A549 (cell line): ENCODE measurements around the gene CLEC16A. TPM values are rescaled to one million over a fixed set of nuclear protein-coding genes. Genes with fewer than 3 reads are reported as not detected.

ENCODE experiments used
- ATAC-seq, 2 experiments: fragments of 200-7000 bp in 1 of 2; fragments of >200 bp in 1 of 2; cut with Nextera tagmentation in 1 of 2; cut with Tn5 transposase in 1 of 2; 3 replicates each; pipeline versions ENCODE4 v1.8.0 to v1.9.1; 2018 to 2020; ENCODE audit warnings: mild to moderate bottlenecking in 1 of 2, moderate library complexity in 1 of 2
- CTCF ChIA-PET: fragments of 300-600 bp; sonication (Branson Sonifier 250); formaldehyde crosslinking; extraction: SDS; loops from one replicate; lab custom pipeline; 2021; ENCODE audit warnings: antibody characterized with exemption, inconsistent platforms; lab: Yijun Ruan, JAX
- POLR2A ChIA-PET: fragments of 350-600 bp; formaldehyde crosslinking; extraction: SDS; loops from one replicate; lab custom pipeline; 2021; ENCODE audit warnings: antibody characterized with exemption, inconsistent platforms; lab: Yijun Ruan, JAX
- DNase-seq, 2 experiments: peaks; one replicate each; pipeline versions ENCODE4 v3.0.0 to v3.0.0-alpha.2; 2011 to 2016; ENCODE audit warnings: low read depth in 1 of 2, low spot score in 1 of 2
- FAIRE-seq: peaks from 2 replicates; lab custom pipeline; 2011; peaks lifted over from hg19 to GRCh38; lab: Jason Lieb, UNC
- H3K27ac ChIP-seq, 2 experiments: fragments of >200 bp; sonication (Bioruptor Twin); formaldehyde crosslinking; 3 replicates each; pipeline ENCODE4 v1.5.1; 2016 to 2017
- H3K4me1 ChIP-seq: fragments of >200 bp; sonication (Bioruptor Twin); formaldehyde crosslinking; 3 replicates; pipeline ENCODE4 v1.6.1; 2016
- H3K4me2 ChIP-seq: fragments of >200 bp; sonication (Bioruptor Twin); formaldehyde crosslinking; 3 replicates; pipeline ENCODE4 v1.6.1; 2016
- H3K4me3 ChIP-seq: fragments of >200 bp; sonication (Bioruptor Twin); formaldehyde crosslinking; 3 replicates; pipeline ENCODE4 v1.5.1; 2016
- H3K9me3 ChIP-seq: fragments of >200 bp; sonication (Bioruptor Twin); formaldehyde crosslinking; 3 replicates; pipeline ENCODE4 v1.6.1; 2016
- CBX8 ChIP-seq: fragments of 200-600 bp; sonication (generic); IDR thresholded peaks from 2 replicates; pipeline ENCODE4 v1.6.1; 2016
- CHD2 ChIP-seq: fragments of 150-350 bp; IDR thresholded peaks from 2 replicates; pipeline ENCODE4 v1.6.1; 2014; ENCODE audit warnings: low read length; ENCODE audit not compliant: partially characterized antibody
- CHD4 ChIP-seq: fragments of 200-600 bp; sonication (generic); IDR thresholded peaks from 2 replicates; pipeline ENCODE4 v1.6.1; 2016; ENCODE audit warnings: antibody characterized with exemption, mild to moderate bottlenecking, borderline replicate concordance
- EHF ChIP-seq: fragments of 250-450 bp; sonication (Bioruptor Pico); IDR thresholded peaks from 2 replicates; pipeline ENCODE4 v1.5.0; 2020; ENCODE audit warnings: mild to moderate bottlenecking
- EP300 ChIP-seq, 2 experiments: fragments of >200 bp; sonication (Bioruptor Twin); formaldehyde crosslinking; IDR thresholded peaks; 2 replicates in 1 of 2; 3 replicates in 1 of 2; pipeline ENCODE4 v1.6.1; 2016 to 2017
- FOXS1 ChIP-seq: fragments of 250-450 bp; sonication (Bioruptor Pico); IDR thresholded peaks from 2 replicates; pipeline ENCODE4 v1.5.0; 2020; ENCODE audit warnings: mild to moderate bottlenecking, moderate library complexity
- GATA3 ChIP-seq: IDR thresholded peaks from 2 replicates; pipeline ENCODE4 v1.6.1; 2012; ENCODE audit warnings: borderline replicate concordance
- HEYL ChIP-seq: fragments of 250-450 bp; sonication (Bioruptor Pico); IDR thresholded peaks from 2 replicates; pipeline ENCODE4 v1.8.0; 2021; ENCODE audit warnings: mild to moderate bottlenecking, moderate library complexity
- HOXA7 ChIP-seq: fragments of 250-450 bp; sonication (Bioruptor Pico); IDR thresholded peaks from 2 replicates; pipeline ENCODE4 v1.5.0; 2020; ENCODE audit warnings: mild to moderate bottlenecking, moderate library complexity
- HOXB13 ChIP-seq: fragments of 250-450 bp; sonication (Bioruptor Pico); IDR thresholded peaks from 2 replicates; pipeline ENCODE4 v1.5.0; 2020; ENCODE audit warnings: low read depth, mild to moderate bottlenecking, moderate library complexity
- JUNB ChIP-seq: fragments of >200 bp; sonication (Bioruptor Twin); formaldehyde crosslinking; IDR thresholded peaks from 2 replicates; pipeline ENCODE4 v1.6.1; 2016
- KDM5A ChIP-seq: fragments of 200-600 bp; sonication (generic); IDR thresholded peaks from 2 replicates; pipeline ENCODE4 v1.6.1; 2016; ENCODE audit warnings: antibody characterized with exemption, mild to moderate bottlenecking
- MYC ChIP-seq: IDR thresholded peaks from 2 replicates; pipeline ENCODE4 v1.6.1; 2012; ENCODE audit warnings: mild to moderate bottlenecking, inconsistent platforms, low read length, improper control_type of control experiment, borderline replicate concordance
- NFE2L2 ChIP-seq: fragments of 150-350 bp; conservative IDR thresholded peaks from 2 replicates; pipeline ENCODE4 v1.6.1; 2014; ENCODE audit warnings: low read length
- NPAS2 ChIP-seq: fragments of 250-450 bp; sonication (Bioruptor Pico); IDR thresholded peaks from 2 replicates; pipeline ENCODE4 v1.8.0; 2022; ENCODE audit warnings: mild to moderate bottlenecking, moderate library complexity, borderline replicate concordance
- NR3C1 ChIP-seq: fragments of >200 bp; sonication (Bioruptor Twin); formaldehyde crosslinking; IDR thresholded peaks from 3 replicates; pipeline ENCODE4 v1.6.1; 2017
- PHF8 ChIP-seq: fragments of 200-600 bp; sonication (generic); IDR thresholded peaks from 2 replicates; pipeline ENCODE4 v1.6.1; 2016; ENCODE audit warnings: low read depth, mild to moderate bottlenecking, antibody characterized with exemption, moderate library complexity, borderline replicate concordance
- POLR2AphosphoS2 ChIP-seq: conservative IDR thresholded peaks from 2 replicates; pipeline ENCODE4 v1.6.1; 2012; ENCODE audit warnings: low read length, improper control_type of control experiment, inconsistent platforms
- RAD21 ChIP-seq, 2 experiments: fragments of >200 bp in 1 of 2; sonication (Bioruptor Twin) in 1 of 2; formaldehyde crosslinking in 1 of 2; IDR thresholded peaks in 1 of 2; conservative IDR thresholded peaks in 1 of 2; 2 replicates in 1 of 2; 3 replicates in 1 of 2; pipeline ENCODE4 v1.6.1; 2012 to 2018; ENCODE audit warnings: inconsistent platforms in 1 of 2
- RARB ChIP-seq: fragments of 250-450 bp; sonication (Bioruptor Pico); IDR thresholded peaks from 2 replicates; pipeline ENCODE4 v1.8.0; 2021; ENCODE audit warnings: mild to moderate bottlenecking, moderate library complexity
- RFX5 ChIP-seq: fragments of 450-650 bp; IDR thresholded peaks from 2 replicates; pipeline ENCODE4 v1.7.1; 2014; ENCODE audit warnings: antibody characterized with exemption, mild to moderate bottlenecking, moderate library complexity
- WGBS: methylation state at CpG from one replicate; pipeline ENCODE4 v1.1.6; 2017; ENCODE audit errors: missing lambda C conversion rate; 5-methylcytosine and 5-hydroxymethylcytosine counted together
- polyA plus RNA-seq, 4 experiments: library from polyadenylated mRNA; depleted of rRNA in 3 of 4; stranded (reverse); fragments of >200 nt; fragmentation: RNase III in 1 of 4; extraction: RNeasy Plus Mini Kit Qiagen cat#74134 plus additional on column Dnase treatment in 1 of 4; gene quantifications; 2 replicates in 3 of 4; 3 replicates in 1 of 4; pipeline ENCODE4 v1.2.3, GENCODE V29; 2011 to 2017
- TF ChIP-seq, protein P1 (sequence below): IDR thresholded peaks from 2 replicates; pipeline ENCODE4 v1.6.1; 2012
- TF ChIP-seq, protein P2 (sequence below): fragments of >200 bp; sonication (Bioruptor Twin); formaldehyde crosslinking; IDR thresholded peaks from 3 replicates; pipeline ENCODE4 v1.6.1; 2016
- TF ChIP-seq, protein P3 (sequence below): fragments of 450-650 bp; IDR thresholded peaks from 2 replicates; pipeline ENCODE4 v1.6.1; 2014; ENCODE audit warnings: antibody characterized with exemption
- TF ChIP-seq, protein P4 (sequence below): IDR thresholded peaks from 2 replicates; pipeline ENCODE4 v1.6.1; 2012
- TF ChIP-seq, protein P5 (sequence below): fragments of >200 bp; sonication (Bioruptor Twin); formaldehyde crosslinking; IDR thresholded peaks from 2 replicates; pipeline ENCODE4 v1.6.1; 2016

CLEC16A gene
- polyA plus RNA-seq, 2 of the 4 experiments (the other 2 are of a cell fraction) = 8.3 to 10.4 TPM

DNA sequence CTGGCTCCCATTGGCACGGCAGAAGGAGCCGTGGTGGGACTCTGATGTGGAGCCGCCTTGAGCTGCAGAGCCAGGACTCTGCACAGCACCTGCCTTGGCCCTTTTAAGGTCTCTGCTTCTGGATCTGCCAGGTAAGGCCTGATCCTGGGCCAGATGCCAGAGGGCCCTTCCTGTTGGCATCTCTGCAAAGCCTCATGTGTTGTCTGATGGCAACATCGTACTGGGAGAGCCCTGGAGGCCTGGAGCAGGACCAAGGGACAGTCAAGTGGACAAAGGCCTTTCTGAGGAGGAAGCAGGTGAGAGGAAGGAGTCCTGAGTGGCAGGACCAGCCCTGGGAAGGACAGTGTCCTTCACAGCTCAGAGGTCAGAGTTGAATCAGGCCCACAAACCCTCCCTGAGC, 285.5 kb downstream of the CLEC16A start:
- FAIRE-seq = no peak
- TF ChIP-seq, protein P1, sequence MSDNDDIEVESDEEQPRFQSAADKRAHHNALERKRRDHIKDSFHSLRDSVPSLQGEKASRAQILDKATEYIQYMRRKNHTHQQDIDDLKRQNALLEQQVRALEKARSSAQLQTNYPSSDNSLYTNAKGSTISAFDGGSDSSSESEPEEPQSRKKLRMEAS = no peak
- no peak for TF ChIP-seq HOXB13
- no peak for TF ChIP-seq NPAS2 (CRISPR knock-in tag)
- no peak for TF ChIP-seq JUNB
- TF ChIP-seq RAD21 (conservative IDR thresholded peaks at IDR 0.05 in 1 of 2, IDR thresholded peaks at IDR 0.05 in 1 of 2) = no peak
- TF ChIP-seq CBX8 = no peak
- no peak for TF ChIP-seq NFE2L2
- TF ChIP-seq, protein P2, sequence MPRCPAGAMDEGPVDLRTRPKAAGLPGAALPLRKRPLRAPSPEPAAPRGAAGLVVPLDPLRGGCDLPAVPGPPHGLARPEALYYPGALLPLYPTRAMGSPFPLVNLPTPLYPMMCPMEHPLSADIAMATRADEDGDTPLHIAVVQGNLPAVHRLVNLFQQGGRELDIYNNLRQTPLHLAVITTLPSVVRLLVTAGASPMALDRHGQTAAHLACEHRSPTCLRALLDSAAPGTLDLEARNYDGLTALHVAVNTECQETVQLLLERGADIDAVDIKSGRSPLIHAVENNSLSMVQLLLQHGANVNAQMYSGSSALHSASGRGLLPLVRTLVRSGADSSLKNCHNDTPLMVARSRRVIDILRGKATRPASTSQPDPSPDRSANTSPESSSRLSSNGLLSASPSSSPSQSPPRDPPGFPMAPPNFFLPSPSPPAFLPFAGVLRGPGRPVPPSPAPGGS = no peak
- no peak for TF ChIP-seq RARB
- no peak for TF ChIP-seq MYC
- no peak for TF ChIP-seq CHD4
- TF ChIP-seq, protein P3, sequence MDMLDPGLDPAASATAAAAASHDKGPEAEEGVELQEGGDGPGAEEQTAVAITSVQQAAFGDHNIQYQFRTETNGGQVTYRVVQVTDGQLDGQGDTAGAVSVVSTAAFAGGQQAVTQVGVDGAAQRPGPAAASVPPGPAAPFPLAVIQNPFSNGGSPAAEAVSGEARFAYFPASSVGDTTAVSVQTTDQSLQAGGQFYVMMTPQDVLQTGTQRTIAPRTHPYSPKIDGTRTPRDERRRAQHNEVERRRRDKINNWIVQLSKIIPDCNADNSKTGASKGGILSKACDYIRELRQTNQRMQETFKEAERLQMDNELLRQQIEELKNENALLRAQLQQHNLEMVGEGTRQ = no peak
- no peak for TF ChIP-seq FOXS1 (CRISPR knock-in tag)
- no peak for TF ChIP-seq POLR2AphosphoS2
- no peak for TF ChIP-seq HEYL
- no peak for TF ChIP-seq PHF8
- TF ChIP-seq EHF = no peak
- TF ChIP-seq RFX5 = no peak
- TF ChIP-seq HOXA7 (CRISPR knock-in tag) = no peak
- no peak for ATAC-seq
- Histone ChIP-seq H3K9me3 (no peaks in the 10 kb centered on the region), H3K4me1 (no peaks in the 10 kb centered on the region), H3K4me2 (no peak overlapping the region), H3K27ac (no peak overlapping the region), H3K4me3 (no peak overlapping the region)
- POLR2A ChIA-PET = no interaction called here
- WGBS = 71% methylated on average over 4 of the region's 4 CpGs
- DNase-seq = no peak
- CTCF ChIA-PET = no interaction called here

DNA sequence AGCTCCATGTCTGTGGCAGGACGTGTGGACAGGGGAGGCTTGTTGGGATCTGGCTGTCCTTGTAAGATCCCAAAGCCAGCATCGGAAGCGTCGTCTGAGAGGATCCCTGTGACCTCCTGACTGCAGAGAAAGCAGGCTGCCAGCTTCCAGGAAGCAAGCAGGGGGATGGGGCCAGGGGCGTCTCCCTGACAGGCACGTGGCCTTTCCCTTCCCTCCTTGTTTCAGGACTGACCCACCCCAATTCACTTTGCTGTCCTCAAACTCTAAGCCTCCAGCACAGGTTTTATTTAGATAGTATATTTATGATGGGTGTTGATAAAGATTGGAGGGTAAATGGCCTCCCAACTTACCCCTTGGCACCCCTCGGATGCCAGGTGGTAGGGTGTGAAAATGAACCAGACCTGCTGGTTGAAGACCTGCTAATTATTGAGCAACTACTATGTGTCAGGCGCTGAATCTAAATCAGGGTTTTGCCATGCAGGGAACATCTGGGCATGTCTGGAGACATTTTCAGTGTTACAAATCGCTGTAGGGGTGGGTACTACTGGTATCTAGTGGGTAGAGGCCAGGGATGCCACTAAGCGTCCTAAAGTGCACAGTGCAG, 287.1 kb downstream of the CLEC16A start:
- TF ChIP-seq, protein P4, sequence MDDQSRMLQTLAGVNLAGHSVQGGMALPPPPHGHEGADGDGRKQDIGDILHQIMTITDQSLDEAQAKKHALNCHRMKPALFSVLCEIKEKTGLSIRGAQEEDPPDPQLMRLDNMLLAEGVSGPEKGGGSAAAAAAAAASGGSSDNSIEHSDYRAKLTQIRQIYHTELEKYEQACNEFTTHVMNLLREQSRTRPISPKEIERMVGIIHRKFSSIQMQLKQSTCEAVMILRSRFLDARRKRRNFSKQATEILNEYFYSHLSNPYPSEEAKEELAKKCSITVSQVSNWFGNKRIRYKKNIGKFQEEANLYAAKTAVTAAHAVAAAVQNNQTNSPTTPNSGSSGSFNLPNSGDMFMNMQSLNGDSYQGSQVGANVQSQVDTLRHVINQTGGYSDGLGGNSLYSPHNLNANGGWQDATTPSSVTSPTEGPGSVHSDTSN = no peak
- TF ChIP-seq EP300 (IDR thresholded peaks at IDR 0.05) (no peak), GATA3 (no peak), CHD4 (no peak), NR3C1 (no peak), KDM5A (no peak), CHD2 (no peak)
- TF ChIP-seq, protein P5, sequence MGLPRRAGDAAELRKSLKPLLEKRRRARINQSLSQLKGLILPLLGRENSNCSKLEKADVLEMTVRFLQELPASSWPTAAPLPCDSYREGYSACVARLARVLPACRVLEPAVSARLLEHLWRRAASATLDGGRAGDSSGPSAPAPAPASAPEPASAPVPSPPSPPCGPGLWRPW = no peak
- TF ChIP-seq, protein P2 = no peak
- H3K27ac ChIP-seq = no peak overlapping the region
- FAIRE-seq (no peak), DNase-seq (no peak), ATAC-seq (no peak)
- POLR2A ChIA-PET = no interaction called here
- no peaks in the 10 kb centered on the region for H3K9me3 ChIP-seq
- CTCF ChIA-PET = no interaction called here
- H3K4me2 ChIP-seq = no peak overlapping the region
- H3K4me1 ChIP-seq = no peaks in the 10 kb centered on the region
- H3K4me3 ChIP-seq = no peak overlapping the region
- WGBS = 69% methylated on average over 10 of the region's 10 CpGs

Other genes starting within 250 kb of the CLEC16A start
- 0.12 and 0.14 TPM in 2 replicates for gene TEKT5, start 249.6 kb upstream of the CLEC16A start, polyA plus RNA-seq (2011; rRNA removed)
- gene TEKT5, start 249.6 kb upstream of the CLEC16A start, polyA plus RNA-seq (2017; fragmentation: RNase III; extraction: RNeasy Plus Mini Kit Qiagen cat#74134 plus additional on column Dnase treatment) = 0.09 TPM in 1 of 3 replicates, not detected in the others
- gene NUBP1, start 200.7 kb upstream of the CLEC16A start, polyA plus RNA-seq (2011; rRNA removed) = 33.9 and 34.1 TPM in 2 replicates
- 49.9 to 56.0 TPM (median 53.4 TPM) in 3 replicates for gene NUBP1, start 200.7 kb upstream of the CLEC16A start, polyA plus RNA-seq (2017; fragmentation: RNase III; extraction: RNeasy Plus Mini Kit Qiagen cat#74134 plus additional on column Dnase treatment)
- gene TVP23A, start 125.8 kb upstream of the CLEC16A start, polyA plus RNA-seq (2011; rRNA removed) = not detected in 2 replicates
- 0.03 to 0.04 TPM (median 0.04 TPM) in 3 replicates for gene TVP23A, start 125.8 kb upstream of the CLEC16A start, polyA plus RNA-seq (2017; fragmentation: RNase III; extraction: RNeasy Plus Mini Kit Qiagen cat#74134 plus additional on column Dnase treatment)
- gene CIITA, start 67.4 kb upstream of the CLEC16A start, polyA plus RNA-seq (2011; rRNA removed) = not detected in 2 replicates
- gene CIITA, start 67.4 kb upstream of the CLEC16A start, polyA plus RNA-seq (2017; fragmentation: RNase III; extraction: RNeasy Plus Mini Kit Qiagen cat#74134 plus additional on column Dnase treatment) = 0.06 to 0.07 TPM in 2 of 3 replicates, not detected in the other
- 22.0 and 27.1 TPM in 2 replicates for gene DEXI, start 2.1 kb upstream of the CLEC16A start, polyA plus RNA-seq (2011; rRNA removed)
- gene DEXI, start 2.1 kb upstream of the CLEC16A start, polyA plus RNA-seq (2017; fragmentation: RNase III; extraction: RNeasy Plus Mini Kit Qiagen cat#74134 plus additional on column Dnase treatment) = 31.9 to 34.0 TPM (median 33.0 TPM) in 3 replicates